Tongue (tissue), 2 donors: ENCODE results near the gene SIGLECL1. TPM values are rescaled to one million over a fixed set of nuclear protein-coding genes. Genes with fewer than 3 reads are reported as not detected.
"Not testable (repeated sequence)": the region's sequence is repeated elsewhere in the genome, so short reads cannot be mapped to it uniquely, and the experiment has no call there.

Experiments used
- DNase-seq: peaks from one replicate; pipeline ENCODE4 v3.0.0-alpha.2; 2015
- total RNA-seq: library from RNA; depleted of rRNA; stranded (reverse); fragments of >200 nt; gene quantifications from one replicate; pipeline ENCODE4 v1.2.3, GENCODE V29; 2014

SIGLECL1 gene
- not detected for total RNA-seq

DNA sequence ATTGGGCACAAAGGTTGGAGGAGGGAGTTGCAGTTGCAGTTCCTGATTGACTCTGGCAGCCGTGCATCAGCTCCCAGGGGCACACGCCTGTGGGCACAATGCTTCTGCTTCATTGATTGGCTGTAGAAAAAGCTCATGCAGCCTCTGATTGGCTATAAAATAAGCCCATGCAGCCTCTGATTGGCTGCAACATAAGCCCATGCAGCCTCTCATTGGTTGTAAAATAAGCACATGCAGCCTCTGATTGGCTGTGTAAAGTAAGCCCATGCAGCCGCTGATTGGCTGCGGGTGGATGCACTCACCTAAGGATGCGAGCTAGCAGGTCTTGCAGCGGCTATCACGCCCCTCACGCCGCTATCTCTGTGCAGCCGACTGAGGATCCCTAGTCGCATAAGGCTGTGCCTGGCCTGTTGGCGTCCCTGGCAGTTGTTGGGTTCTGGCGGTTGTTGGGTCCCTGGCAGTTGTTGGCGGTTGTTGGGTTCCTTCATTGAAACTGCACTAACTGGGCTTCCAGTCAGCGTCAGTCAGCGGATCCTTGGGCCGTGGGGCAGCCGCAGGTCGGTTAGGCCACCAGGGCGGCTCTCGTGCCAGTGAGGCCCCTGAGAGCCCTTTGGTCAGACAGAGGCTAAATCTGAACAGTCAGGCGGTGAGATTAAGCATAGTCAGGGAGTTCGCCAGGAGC lies at the start of gene SIGLECL1:
SIGLECL1 (plus strand) TSS at position 295 of the 682 bp plus-strand sequence. CDS start 12,993 bp downstream, outside the sequence.
- no peak for DNase-seq

DNA sequence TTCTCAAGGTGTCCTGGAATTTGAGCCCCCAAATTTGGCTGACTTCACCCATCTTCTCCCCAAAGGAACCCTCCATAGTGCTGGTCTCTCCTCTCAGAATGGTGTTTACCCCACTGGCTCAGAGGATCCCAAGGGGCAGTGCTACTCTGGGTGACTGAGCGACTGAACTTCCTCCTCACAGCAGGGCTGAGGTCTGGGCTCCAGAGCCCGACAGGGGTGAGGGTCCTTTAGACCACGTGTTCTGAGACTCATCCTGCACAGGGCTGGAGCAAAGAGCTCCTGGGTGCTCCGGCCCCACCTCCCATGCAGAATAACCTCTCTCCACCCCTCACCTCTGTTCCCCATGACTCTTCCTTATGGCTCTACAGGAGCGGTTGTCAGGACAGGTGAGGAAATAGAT lies 49.2 kb upstream of the SIGLECL1 start:
- DNase-seq, result no peak

DNA sequence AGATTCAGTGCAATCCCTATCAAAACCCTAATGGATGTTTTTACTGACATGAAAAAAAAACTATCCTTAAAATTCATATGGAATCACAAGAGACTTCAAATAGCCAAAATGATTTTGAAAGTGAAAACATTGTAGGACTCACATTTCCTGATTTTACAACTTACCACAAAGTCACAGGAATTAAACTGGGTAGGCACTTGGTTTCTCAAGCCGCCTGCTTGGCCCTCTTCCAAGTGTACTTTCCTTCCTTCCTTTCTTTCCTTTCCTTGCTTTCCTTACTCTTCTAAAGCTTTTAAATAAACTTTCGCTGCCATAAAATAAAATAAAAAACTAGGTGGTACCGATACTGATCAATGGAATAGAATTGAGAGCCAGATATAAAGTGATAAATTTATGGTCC lies 47.0 kb upstream of the SIGLECL1 start:
- no peak for DNase-seq

DNA sequence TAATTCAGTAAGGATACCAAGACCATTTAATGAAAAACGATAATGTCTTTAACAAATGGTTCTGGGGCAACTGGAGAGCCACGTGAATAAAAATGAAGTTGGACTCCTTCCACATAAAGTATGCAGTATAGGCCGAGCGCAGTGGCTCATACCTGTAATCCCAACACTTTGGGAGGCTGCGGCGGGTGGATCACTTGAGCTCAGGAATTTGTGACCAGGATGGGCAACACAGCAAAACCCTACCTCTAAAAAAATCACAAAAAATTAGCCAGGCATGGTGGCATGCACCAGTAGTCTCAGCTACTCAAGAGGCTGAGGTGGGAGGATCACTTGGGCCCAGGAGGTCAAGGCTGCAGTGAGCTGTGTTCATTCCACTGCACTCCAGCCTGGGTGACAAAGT lies 46.6 kb upstream of the SIGLECL1 start:
- DNase-seq, result no peak

DNA sequence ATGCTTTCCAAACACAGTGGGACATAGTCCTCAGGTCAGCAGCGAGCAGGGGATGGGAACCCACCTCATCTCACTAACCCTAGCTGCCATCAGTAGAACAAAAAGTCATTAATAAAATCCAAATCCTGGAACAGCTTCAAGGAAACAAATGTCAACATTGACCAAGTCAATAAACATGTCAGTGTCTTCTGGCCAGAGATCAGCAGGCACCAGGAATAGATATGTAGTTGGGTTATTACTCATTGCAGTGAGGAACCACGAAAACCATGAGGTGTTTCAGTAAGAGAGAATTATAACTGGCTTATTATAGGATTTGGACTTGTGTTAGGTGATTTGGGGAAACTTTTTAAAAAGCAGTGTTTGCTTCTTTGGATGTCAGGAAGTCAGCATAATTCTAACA lies 43.1 kb upstream of the SIGLECL1 start:
- no peak for DNase-seq

DNA sequence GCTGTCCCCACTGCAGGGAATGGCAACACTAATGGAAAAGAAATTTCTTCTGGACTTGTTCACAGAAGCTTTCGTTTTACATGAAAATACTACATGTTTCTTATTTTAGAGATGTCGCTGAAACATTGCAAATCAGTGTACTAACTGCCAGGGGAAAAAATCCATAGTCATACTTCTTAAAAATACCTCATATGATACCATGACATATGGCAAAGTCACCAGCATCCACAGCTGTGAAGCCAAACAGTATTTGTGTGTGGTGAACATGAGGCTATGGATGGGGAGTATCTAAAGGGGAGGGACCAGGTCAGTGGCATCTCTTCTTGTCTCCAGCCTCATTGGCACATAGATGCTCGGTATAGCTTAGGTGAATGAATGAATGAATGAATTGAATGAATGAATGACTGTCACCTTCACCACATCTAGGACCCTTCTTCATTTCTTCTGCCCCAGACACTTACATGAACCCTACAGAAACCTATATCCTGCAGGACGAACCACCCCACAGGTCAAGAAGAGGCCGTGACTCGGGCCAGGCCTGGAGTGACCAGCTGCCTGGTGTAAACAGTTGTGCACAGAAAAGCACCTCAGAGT lies 40.6 kb upstream of the SIGLECL1 start:
- no peak for DNase-seq

DNA sequence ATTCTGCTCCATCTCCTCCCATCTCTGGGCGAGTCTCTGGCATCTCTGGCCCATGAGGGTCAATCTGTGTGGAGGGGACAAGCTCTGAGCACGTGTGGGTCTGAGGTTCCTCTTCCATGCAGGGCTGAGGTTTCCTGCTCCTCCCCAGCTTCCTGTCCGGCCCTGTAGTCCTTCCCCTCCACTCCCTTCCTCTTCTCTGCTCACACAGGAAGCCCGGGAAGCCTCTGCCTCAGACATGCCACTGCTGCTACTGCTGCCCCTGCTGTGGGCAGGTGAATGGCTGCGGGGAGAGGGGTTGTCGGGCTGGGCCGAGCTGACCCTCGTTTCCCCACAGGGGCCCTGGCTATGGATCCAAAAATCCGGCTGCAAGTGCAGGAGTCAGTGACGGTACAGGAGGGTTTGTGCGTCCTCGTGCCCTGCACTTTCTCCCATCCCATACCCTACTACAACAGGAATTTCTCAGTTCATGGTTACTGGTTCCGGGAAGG lies 40.0 kb upstream of the SIGLECL1 start:
- DNase-seq, result not testable (repeated sequence)

DNA sequence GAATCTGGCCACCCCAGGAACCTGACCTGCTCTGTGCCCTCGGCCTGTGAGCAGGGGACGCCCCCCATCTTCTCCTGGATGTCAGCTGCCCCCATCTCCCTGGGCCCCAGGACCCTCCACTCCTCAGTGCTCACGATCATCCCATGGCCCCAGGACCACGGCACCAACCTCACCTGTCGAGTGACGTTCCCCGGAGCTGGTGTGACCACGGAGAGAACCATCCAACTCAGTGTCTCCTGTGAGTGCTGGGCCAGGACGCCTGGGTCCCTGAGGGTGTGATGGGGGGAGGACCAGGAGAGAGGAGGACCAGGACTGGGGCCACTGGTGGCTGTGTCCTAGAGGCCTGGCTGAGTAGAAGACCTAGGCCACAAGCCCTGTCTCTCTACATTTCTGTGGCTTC lies 39.0 kb upstream of the SIGLECL1 start:
- DNase-seq, result no peak

DNA sequence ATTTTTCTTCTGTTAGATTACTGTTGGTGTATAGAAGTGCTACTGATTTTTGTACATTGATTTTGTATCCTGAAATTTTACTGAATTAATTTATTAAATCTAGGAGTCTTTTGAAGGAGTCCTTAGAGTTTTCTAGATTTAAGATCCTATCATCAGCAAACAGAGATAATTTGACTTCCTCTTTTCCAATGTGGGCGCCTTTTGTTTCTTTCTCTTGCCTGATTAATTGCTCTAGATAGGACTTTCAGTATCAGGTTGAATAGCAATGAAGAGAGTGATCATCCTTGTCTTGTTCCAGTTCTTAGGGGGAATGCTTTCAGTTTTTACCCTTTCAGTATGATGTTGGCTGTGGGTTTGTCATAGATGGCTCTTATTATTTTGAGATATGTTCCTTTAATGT lies 31.6 kb upstream of the SIGLECL1 start:
- DNase-seq, result no peak

DNA sequence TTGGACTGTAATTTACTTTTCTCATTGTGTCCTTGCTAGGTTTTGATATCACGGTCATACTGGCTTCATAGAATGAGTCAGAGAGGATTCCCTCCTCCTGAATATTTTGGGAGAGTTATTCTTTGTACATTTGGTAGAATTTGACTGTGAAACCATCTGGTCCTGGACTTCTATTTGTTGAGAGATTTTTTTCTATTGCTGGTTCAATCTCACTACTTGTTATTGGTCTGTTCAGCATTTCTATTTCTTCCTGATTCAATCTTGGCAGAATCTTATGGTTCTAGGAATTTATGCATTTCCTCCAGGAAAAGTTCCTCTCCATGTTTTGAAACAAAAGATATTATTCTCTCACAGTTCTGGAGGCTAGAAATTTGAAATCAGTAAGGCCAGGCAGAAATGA lies 30.9 kb upstream of the SIGLECL1 start:
- DNase-seq, result no peak

DNA sequence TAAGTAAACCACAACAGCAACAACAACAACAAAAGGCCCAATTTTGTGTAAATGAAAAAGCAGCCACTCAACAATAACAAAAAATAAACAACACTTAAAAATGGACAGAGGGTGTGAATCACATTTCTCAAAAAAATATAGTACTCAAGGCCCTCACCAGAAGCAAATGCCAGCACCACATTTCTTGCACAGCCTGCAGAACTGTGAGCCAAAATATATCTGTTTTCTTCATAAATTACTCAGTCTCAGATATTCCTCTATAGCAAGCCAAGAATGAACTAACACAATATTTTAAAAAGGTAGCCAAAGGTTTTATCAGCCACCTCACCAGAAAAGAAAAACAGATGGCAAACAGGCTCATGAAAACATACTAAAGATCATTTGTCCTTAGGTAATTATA lies 29.9 kb upstream of the SIGLECL1 start:
- DNase-seq, result no peak

DNA sequence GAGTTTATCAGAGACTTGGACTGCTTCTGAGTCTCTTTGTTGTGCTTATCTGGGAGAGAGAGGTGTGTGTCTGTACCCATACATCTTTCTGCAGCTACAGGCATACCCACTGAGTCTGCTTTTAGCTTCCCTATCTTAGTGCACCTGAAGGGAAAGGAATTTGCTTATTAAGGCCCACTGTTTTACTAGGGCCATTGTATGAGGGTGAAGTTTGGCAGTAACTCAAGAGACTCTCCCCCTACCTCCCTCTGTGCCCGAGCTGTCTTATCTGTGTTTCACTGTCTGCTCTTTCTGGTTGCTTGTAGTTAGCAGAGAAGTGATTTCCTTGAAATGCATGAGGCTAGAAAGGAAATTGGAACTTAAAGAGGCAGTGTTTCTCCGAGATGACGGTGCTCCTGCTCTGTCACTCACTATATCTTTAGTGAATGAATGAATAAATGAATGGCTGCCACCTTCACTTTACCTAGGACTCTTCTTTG lies 26.7 kb upstream of the SIGLECL1 start:
- no peak for DNase-seq

DNA sequence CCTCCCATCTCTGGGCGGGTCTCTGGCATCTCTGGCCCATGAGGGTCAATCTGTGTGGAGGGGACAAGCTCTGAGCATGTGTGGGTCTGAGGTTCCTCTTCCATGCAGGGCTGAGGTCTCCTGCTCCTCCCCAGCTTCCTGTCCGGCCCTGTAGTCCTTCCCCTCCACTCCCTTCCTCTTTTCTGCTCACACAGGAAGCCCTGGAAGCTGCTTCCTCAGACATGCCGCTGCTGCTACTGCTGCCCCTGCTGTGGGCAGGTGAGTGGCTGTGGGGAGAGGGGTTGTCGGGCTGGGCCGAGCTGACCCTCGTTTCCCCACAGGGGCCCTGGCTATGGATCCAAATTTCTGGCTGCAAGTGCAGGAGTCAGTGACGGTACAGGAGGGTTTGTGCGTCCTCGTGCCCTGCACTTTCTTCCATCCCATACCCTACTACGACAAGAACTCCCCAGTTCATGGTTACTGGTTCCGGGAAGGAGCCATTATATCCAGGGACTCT lies 25.9 kb upstream of the SIGLECL1 start, which contains the start of gene CD33:
CD33 (plus strand) TSS at position 183 of the 496 bp plus-strand sequence; CDS start at position 222, 39 bp downstream.
- DNase-seq, result not testable (repeated sequence)

DNA sequence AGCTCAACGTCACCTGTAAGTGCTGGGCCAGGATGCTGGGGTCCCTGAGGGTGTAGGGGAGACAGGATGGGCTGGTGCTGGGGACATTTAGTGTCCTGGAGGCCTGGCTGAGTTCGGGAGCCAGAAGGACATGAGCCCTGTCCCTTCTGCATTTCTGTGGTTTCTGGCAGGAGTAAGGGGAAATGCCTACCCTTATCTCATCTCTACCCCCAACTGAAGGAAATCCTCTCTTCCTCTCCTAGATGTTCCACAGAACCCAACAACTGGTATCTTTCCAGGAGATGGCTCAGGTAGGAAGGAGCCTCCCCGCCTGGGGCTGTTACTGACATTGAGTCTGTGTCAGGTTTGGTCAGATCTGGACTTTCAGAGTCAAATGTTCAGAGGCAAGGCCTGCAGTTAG lies 24.8 kb upstream of the SIGLECL1 start:
- DNase-seq, result no peak

DNA sequence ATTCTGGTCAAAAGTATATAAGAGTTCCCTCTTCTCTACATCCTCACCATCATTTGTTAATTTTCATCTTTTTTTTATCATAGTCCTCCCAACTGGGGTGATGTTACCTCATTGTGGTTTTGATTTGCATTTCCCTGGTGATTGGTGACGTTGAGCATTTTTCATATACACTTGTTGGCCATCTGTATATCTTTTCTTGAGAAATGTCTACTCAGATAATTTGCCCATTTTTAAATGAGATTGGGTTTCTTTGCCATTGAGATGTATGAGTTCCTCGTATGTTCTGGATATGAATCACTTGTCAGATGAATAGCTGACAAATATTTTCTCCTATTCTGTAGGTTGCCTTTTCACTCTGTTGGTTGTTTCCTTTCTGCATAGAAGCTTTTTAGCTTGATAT lies 23.6 kb upstream of the SIGLECL1 start:
- DNase-seq, result no peak

DNA sequence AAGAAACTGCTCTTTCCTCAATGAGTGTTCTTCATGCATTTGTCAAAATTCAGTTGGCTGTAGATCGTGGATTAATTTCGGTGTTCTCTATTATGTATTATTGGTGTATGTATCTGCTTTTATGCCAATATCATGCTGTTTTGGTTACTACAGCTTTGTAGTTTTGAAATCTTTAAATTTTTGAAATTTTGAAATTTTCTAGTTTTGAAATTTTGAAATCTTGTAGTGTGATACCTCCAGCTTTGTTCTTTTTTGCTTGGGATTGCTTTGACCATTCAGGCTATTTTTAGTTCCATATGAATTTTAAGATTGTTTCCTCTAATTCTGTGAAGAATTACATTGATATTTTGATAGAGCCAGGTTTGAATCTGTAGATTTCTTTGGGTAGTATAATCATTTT lies 22.9 kb upstream of the SIGLECL1 start:
- no peak for DNase-seq

DNA sequence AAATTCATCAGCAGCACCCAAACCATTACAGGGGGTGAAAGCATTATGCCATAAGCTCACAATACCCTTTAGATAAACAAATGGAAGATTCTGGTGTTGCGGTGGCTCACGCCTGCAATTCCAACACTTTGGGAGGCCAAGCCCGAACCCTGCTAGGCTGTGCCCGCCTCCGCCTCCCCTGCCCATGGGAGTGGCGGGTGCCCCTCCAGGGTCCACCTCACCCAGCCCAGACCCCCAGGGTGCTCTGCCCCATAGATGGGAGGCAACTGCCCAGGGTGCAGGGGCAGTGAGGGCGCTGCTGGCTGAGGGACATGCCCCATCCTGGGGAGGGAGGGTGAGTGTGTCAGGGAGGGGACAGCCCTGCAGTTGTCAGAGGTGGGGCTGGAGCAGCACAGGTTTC lies 10.0 kb upstream of the SIGLECL1 start:
- DNase-seq, result no peak

DNA sequence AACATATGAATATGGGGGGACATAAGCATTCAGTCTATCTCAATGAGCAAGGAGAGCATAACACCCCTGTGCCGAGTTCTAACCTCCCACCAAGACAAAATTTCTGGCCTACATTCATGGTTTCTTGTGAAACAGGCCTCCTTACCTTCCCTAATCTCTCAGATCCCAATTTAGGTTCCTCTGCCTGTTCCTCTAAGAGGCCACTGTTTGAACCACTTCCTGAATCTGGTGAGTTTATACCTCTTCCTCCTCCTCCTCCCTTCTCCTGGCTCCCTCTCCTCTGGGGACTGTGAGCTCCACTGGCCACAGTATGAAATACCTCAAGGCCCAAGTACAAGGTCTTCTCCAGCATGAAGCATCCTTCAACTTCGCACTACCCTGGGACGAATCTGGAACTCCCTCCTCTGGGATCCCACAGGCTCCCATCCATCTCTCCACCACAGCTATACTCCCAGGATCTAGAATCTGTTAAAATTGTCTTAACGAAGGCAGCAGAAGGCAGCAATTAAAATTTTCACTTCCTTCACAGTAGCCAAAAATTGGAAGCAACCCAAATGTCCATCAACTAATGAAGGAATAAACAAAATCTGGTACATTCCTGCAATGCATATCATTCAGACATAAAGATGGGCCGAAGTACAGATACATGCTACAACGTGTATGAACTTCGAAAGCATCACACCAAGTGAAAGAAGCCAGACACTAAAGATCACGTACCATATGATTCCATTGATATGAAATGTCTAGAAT lies 7.8 kb upstream of the SIGLECL1 start:
- DNase-seq, result no peak

DNA sequence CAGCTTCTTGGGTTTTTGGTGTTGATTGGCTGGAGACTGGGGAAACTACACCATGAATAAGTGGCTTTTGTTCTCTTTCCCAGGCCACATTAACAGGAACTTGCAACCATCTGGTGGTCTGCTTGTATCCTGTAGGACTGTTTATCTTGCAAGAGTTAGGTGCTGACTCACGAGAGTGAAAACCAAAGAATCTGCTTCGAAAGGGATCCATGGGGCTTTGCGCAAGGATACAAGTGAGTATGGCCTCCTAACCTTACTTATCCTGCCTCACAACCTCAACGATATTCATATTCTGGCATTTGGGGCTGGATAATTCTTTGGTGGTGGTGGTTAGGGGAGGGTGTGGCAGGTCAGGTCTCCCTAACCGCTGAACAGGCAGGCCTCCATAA lies 4.7 kb upstream of the SIGLECL1 start:
- DNase-seq, result no peak

DNA sequence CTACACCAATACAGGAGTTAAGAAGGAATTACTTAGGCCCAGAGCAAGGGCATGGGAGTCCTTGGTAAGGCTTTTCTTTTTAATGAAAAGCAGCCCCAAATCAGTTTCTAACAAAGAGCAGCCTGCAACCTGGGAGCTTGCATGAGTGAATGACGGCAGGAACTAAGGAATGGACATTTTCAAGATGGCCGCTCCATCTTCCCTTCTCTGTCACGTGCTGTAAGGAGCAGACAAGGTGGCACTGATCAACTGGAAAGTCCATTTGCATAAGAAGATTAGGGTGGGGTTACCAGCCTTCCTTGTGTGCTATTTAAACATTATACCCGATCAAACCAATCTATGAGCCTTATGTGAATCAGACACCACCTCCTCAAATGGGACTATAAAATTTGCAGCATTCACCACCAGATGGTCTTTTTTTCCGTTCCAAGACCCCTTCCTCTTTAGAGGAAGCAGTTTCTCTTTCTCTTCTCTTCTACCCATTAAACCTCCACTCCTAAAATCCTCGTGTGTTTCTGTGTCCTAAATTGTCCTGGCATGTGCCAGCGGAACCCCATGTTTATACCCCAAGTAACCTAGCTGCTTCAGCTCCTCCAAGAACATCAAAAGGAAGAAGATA lies 2.8 kb upstream of the SIGLECL1 start:
- no peak for DNase-seq

DNA sequence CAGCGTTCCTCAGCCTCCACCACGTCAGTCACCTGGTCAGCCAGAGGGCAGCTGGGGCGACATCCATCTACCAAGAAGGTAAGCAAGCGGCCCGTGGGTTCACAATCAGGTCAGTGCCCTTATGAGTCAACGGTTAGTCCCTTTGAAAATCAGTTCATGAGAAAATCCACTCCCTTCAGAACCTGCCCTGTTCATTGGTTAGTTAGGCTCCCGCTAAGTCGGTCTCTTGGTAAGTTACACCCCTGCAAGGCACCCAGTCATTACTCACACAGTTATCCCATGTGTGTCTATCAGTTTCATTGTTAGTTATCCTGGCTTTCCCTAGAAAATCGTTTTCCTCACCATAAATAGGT lies 564 bp downstream of the SIGLECL1 start:
- no peak for DNase-seq

DNA sequence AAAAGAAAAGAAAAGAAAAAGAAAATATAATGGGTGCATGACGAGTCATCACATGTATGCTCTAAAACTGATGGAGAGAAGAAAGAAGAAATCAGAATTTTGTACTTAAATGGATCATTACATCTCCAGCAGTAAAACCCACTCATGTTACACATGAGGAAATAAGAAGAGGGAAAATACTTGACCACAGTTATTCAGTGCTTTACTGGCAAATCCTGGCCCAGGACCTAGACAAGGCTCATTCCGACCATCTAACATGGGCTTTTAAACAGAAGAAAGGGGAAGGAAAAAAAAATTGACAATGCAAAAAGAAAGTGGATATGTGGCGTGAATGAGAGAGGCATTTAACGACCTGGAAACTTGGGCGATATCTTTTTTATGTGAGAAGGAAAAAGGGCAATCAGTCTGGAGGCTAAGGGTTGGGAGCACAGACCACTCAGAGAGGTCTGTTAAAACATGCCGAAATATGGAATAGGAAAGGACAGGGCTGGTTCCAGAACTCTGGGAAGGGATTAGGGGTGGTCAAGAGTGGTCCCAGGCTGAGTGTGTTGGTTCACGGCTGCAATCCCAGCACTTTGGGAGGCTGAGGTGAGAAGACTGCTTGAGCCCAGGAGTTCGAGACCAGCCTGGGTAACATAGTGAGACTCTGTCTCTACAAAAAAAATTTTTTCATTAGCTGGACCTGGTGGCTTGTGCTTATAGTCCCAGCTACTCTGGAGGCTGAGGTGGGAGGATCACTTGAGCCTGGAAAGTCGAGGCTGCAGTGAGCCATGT lies 1.6 kb downstream of the SIGLECL1 start:
- no peak for DNase-seq
